Heart left ventricle (tissue), 11 donors: ENCODE measurements around the gene PIK3C2B. TPM values are rescaled to one million over a fixed set of nuclear protein-coding genes. Genes with fewer than 3 reads are reported as not detected.

ENCODE experiments used
- polyA plus RNA-seq, 2 donors: library from polyadenylated mRNA; stranded (reverse); fragments of 200-250 nt; gene quantifications; one replicate each; pipeline ENCODE4 v1.2.3, GENCODE V29; 2013
- total RNA-seq, 9 donors: library from RNA; depleted of rRNA in 2 of 9; stranded (reverse); fragments of >200 nt in 2 of 9; fragmentation: NEBNext Ultra II Directional in 3 of 9; extraction: Animal tissue kit (Norgen Biotek cat#: 25700) in 3 of 9; gene quantifications; one replicate each; pipeline versions ENCODE4 v1.1.0 to v1.2.4, GENCODE V29; 2016 to 2023
- donor health status: ischemic (EF 13 %, LVEDD 7.1; RV severe dilation, severe dysfunction).
- donor health status: healthy with polysubstance abuse.
- donor health status: DM: no; HTN: yes; CAD: no.
- donor health status: DM: no; HTN: no; CAD: no.
- donor health status: ischemic (EF 25% LVEDD 5.7; RV mildly dilated, moderate dysfunction).
- donor health status: healthy.
- donor health status: DM: yes; HTN: yes; CAD: no.
- donor health status: PGD.
- donor health status: nonischemic (EF 23%, LVEDD 6.1; RV moderate dilation, normal function).

The PIK3C2B gene
- total and polyA plus RNA-seq, 11 donors, result 9.2 to 42.5 (median 16.0) TPM

Other genes with a start within 250 kb of the PIK3C2B start
- 10 to 100 TPM in 7 of 9 donors, 1 to 10 TPM in 2; 9.1 to 33.2 (median 20.1) TPM for gene PLEKHA6, start 134.9 kb downstream of the PIK3C2B start, total RNA-seq
- gene PLEKHA6, start 134.9 kb downstream of the PIK3C2B start, polyA plus RNA-seq, result 10 to 100 TPM in 1 of 2 donors, 1 to 10 TPM in 1; 5.2 to 12.8 TPM
- 10 to 100 TPM; 15.8 to 29.8 (median 25.9) TPM for gene PPP1R15B, start 83.0 kb downstream of the PIK3C2B start, total RNA-seq
- 10 to 100 TPM in 1 of 2 donors, 1 to 10 TPM in 1; 8.1 to 27.9 TPM for gene PPP1R15B, start 83.0 kb downstream of the PIK3C2B start, polyA plus RNA-seq
- 10 to 100 TPM in 8 of 9 donors, 1 to 10 TPM in 1; 8.9 to 48.7 (median 33.0) TPM for gene MDM4, start 21.6 kb upstream of the PIK3C2B start, total RNA-seq
- 10 to 100 TPM in 1 of 2 donors, 1 to 10 TPM in 1; 5.7 to 15.0 TPM for gene MDM4, start 21.6 kb upstream of the PIK3C2B start, polyA plus RNA-seq
- gene LRRN2, start 190.9 kb upstream of the PIK3C2B start, total RNA-seq, result 1 to 10 TPM; 1.1 to 4.2 (median 1.5) TPM
- gene LRRN2, start 190.9 kb upstream of the PIK3C2B start, polyA plus RNA-seq, result 1 to 10 TPM in 1 of 2 donors, under 1 TPM in 1; 0.65 to 1.7 TPM